Measurements from ENCODE around the gene NF1.
A peak's percentile ranks its signal among the peaks of the same experiment; 100 is the strongest.
"Not testable (repeated sequence)": the region's sequence is repeated elsewhere in the genome, so short reads cannot be mapped to it uniquely, and the experiment has no call there.

NF1 gene

DNA sequence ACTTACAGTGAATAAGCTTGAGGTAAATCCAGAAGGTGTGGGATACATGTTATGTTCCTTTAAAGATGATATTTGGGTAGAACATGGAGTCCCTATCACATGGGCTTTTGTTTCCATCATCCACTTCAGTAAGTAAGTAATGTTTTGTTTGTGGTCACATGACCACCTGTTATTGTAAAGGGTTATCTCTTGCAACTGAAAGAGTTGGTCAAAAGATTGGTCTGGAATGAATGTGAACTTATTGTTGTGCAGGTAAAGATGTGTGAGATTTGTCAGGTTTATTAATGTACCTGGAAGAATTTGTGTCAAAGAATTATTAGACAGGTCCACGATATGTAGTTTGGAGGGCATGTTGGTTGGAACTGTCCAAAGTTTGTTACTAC is 200.7 kb downstream of the NF1 start:
- no peak for DNase-seq (ENCODE audit: low read depth, low spot score)

DNA sequence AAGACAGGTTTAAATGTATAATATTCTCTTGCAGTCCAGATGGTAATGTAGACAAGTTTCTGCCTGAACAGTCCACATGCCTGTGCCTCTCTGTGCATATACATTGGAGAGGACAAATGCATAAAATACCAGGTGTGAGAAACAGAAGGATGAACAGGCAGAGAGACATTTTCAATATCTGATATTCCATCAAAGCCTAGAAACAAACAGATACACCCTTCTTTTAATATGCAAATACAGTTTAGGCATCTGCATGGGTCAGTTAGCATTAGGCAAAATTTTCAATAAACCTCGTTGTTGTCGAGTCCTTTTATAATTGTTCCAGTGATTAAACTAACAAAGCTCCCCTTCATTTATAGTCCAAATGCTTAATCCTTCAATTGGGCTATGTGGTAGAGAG is 201.4 kb downstream of the NF1 start:
- no peak for DNase-seq (ENCODE audit: low read depth, low spot score)

DNA sequence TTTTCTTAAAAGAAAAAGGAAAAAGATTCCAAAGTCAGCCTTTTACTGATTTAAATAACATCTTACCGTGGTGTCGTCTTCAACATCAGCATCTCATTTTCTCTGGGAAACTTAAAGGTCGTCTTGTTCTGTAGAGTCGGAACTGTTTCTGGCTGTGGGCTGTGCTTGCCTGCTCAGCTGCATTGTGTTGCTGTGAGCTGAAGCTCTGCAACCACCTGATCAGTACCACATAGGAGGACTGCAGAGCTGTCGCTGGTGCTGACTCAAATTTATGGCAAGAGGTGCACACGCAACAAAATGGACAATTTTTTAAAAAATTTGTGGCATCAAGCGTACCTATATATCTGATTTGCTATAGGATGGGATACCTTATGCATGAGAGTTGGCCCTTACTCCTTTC is 202.3 kb downstream of the NF1 start, which contains the start of gene OMG:
OMG (minus strand) TSS at position 150 of the 400 bp plus-strand sequence. CDS start 908 bp downstream, outside the sequence.
- DNase-seq (ENCODE audit: low read depth, low spot score), result no peak

GRCh38 chr17:31299624-31300023 is 204.8 kb downstream of the NF1 start:
- no peak for DNase-seq (ENCODE audit: low read depth, low spot score)

- no peak for DNase-seq (ENCODE audit: low read depth, low spot score)
Measured at GRCh38 chr17:31307640-31308039, 212.9 kb downstream of the NF1 start.

- no peak for DNase-seq (ENCODE audit: low read depth, low spot score)
Measured at GRCh38 chr17:31308372-31309334, 213.9 kb downstream of the NF1 start.

DNA sequence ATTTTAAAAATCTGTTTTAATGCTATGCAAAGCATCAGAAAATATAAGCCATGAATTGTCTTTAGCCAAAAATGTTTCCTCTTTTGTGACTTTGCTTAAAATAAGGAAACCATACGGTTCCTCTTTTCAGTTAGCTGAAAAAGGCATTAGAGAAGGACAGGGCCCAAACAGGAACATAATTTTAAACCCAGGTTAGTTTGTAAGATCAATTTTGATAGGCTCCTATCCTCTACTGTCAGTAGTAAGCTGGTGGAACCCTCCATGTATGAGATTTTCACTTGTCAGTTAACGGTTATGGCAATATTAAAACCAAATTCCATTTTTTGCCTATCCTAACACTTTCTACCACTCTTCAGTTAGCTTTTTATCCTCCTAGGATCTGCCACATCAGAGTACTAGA is 214.8 kb downstream of the NF1 start:
- DNase-seq (ENCODE audit: low read depth, low spot score), result no peak

- DNase-seq (ENCODE audit: low read depth, low spot score), result peak; percentile 35
Measured at GRCh38 chr17:31310260-31310659, 215.5 kb downstream of the NF1 start.

- no peak for DNase-seq (ENCODE audit: low read depth, low spot score)
Measured at GRCh38 chr17:31310886-31311285, 216.1 kb downstream of the NF1 start.

- no peak for DNase-seq (ENCODE audit: low read depth, low spot score)
Measured at GRCh38 chr17:31311526-31311925, 216.7 kb downstream of the NF1 start.

DNA sequence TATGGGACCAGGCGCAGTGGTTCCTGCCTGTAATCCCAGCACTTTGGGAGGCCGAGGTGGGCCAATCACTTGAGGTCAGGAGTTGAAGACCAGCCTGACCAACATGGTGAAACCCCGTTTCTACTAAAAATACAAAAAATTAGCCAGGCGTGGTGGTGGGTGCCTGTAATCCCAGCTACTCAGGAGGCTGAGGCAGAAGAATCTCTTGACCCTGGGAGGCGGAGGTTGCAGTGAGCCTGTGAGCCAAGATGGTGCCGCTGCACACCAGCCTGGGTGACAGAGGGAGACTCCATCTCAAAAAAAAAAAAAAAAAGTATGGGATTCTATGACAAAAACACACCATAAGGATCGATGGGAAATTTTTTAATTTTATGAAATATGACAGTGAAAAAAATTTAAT is 217.4 kb downstream of the NF1 start:
- not testable (repeated sequence) for DNase-seq (ENCODE audit: low read depth, low spot score)

GRCh38 chr17:31313982-31314781 is 219.4 kb downstream of the NF1 start, which contains the start of gene EVI2B:
Gene EVI2B (minus strand): TSS chr17:31314054. CDS start chr17:31305609, 8,445 bp downstream.
- DNase-seq (ENCODE audit: low read depth, low spot score), result no peak

DNA sequence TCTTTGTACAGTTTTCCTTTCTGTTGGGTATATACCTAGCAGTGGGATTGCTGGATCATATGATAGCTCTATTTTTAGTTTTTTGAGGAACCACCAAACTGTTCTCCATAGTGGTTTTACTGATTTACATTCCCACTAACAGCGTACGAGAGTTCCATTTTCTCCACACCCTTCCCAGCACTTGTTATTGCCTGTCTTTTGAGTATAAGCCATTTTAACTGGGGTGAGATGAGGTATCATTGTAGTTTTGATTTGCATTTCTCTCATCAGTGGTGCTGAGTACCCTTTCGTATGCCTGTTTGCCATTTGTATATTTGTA is 220.0 kb downstream of the NF1 start:
- no peak for DNase-seq (ENCODE audit: low read depth, low spot score)

- DNase-seq (ENCODE audit: low read depth, low spot score), result peak; percentile 24
Measured at GRCh38 chr17:31318298-31318801, 223.6 kb downstream of the NF1 start.

- no peak for DNase-seq (ENCODE audit: low read depth, low spot score)
Measured at GRCh38 chr17:31318851-31319661, 224.3 kb downstream of the NF1 start.

DNA sequence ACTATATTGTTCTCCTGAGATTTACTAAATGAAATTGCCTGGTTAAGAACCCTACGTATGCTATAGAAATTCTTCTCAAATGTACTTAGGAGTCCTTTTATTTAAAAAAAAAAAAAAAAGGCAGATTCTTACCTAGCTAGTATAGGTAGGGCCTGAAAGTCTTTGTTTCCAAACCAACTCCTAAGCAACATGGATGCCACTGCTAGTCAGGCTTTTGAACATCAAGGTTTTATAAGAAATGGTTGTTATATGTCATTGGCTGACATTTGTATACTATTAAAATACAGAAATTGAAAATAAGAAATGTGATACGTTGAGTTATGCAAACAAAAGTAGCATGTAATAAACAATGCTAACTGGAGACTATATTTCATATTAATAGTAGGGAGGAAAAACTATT is 225.5 kb downstream of the NF1 start:
- DNase-seq (ENCODE audit: low read depth, low spot score), result no peak

DNA sequence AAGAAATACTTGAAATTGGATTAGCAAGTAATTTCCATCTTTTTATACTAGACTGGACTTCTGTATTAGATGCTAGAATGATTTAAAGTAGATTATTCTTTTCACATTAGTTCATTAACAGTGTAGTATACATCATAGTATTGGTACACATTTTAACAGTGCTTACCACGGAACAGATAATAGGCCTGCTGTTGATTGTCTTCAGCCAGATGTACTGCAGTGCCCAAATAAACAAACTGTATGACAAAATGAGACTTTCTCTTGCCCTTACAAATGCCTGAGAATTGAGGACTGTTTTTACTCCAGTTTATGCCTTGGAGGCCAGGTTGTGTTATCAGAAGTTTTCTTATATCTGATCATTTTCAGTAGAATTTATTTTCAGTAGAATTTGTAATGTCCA is 226.0 kb downstream of the NF1 start:
- no peak for DNase-seq (ENCODE audit: low read depth, low spot score)

- DNase-seq (ENCODE audit: low read depth, low spot score), result peak; percentile 65
Measured at GRCh38 chr17:31321481-31321880, 226.7 kb downstream of the NF1 start, which contains the start of gene EVI2A. Gene EVI2A (minus strand): TSS chr17:31321622. CDS start chr17:31319013, 2,609 bp downstream.

DNA sequence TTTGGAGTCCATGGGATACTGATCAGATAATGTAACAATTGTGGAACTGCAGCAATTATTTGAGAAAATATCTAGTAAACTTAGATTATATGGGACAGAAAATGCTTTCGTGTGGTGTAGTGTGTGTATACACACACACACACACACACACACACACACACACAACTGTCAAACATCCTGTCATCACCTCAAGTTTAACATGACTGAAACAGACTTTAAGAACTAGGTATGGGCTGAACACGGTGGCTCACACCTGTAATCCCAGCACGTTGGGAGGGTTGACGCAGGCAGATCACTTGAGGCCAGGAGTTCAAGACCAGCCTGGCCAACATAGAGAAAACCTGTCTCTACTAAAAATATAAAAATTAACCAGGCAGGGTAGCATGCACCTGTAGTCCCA is 227.2 kb downstream of the NF1 start:
- DNase-seq (ENCODE audit: low read depth, low spot score), result no peak

- DNase-seq (ENCODE audit: low read depth, low spot score), result no peak
Measured at GRCh38 chr17:31323551-31323950, 228.8 kb downstream of the NF1 start.

- no peak for DNase-seq (ENCODE audit: low read depth, low spot score)
Measured at GRCh38 chr17:31327534-31328159, 232.9 kb downstream of the NF1 start.

Measured in activated CD4-positive, CD25-positive, alpha-beta regulatory T cell treated with anti-CD3 and anti-CD28 coated beads, Interleukin-2, amount 50 U/mL, for 16 hours (primary cell).